KBM-7 (cell line): ENCODE data around the gene NDUFS7.

Experiments used
- DNase-seq: peaks from one replicate; pipeline ENCODE4 v3.0.0-alpha.2; 2015
- in situ Hi-C: fragments of 300-500 bp; cut with MboI; formaldehyde crosslinking; loops from 2 replicates; pipeline ENCODE4 v1.14.3; 2020; ENCODE audit warnings: low sequenced_read_pairs, low pct_unique_long_range_greater_than_20kb, mixed read lengths

Gene NDUFS7

GRCh38 chr19:1423436-1424191, 39.9 kb downstream of the NDUFS7 start:
- in situ Hi-C loops = no loop called here
- DNase-seq = no peak

GRCh38 chr19:1424192-1424955, 40.7 kb downstream of the NDUFS7 start:
- no peak for DNase-seq
- in situ Hi-C loops = no loop called here

GRCh38 chr19:1425102-1425837, 41.6 kb downstream of the NDUFS7 start:
- no peak for DNase-seq
- in situ Hi-C loops = no loop called here

GRCh38 chr19:1425902-1426301, 42.2 kb downstream of the NDUFS7 start:
- in situ Hi-C loops = no loop called here
- no peak for DNase-seq

GRCh38 chr19:1426736-1427135, 43.0 kb downstream of the NDUFS7 start:
- in situ Hi-C loops = no loop called here
- no peak for DNase-seq

GRCh38 chr19:1427221-1427920, 43.7 kb downstream of the NDUFS7 start:
- in situ Hi-C loops = no loop called here
- DNase-seq = no peak

- DNase-seq = no peak
- in situ Hi-C loops = no loop called here
Measured at GRCh38 chr19:1428738-1429391, 45.2 kb downstream of the NDUFS7 start.

GRCh38 chr19:1429750-1430149, 46.0 kb downstream of the NDUFS7 start:
- no peak for DNase-seq
- in situ Hi-C loops = no loop called here

- in situ Hi-C loops = no loop called here
- DNase-seq = no peak
Measured at GRCh38 chr19:1430246-1430645, 46.5 kb downstream of the NDUFS7 start.

GRCh38 chr19:1431759-1432506, 48.2 kb downstream of the NDUFS7 start:
- in situ Hi-C loops = no loop called here
- no peak for DNase-seq

- DNase-seq = no peak
- in situ Hi-C loops = no loop called here
Measured at GRCh38 chr19:1432507-1432887, 48.8 kb downstream of the NDUFS7 start.

- in situ Hi-C loops = no loop called here
- DNase-seq = no peak
Measured at GRCh38 chr19:1433119-1434039, 49.7 kb downstream of the NDUFS7 start.

GRCh38 chr19:1434040-1434366, 50.3 kb downstream of the NDUFS7 start:
- in situ Hi-C loops = no loop called here
- DNase-seq = no peak

- DNase-seq = no peak
- in situ Hi-C loops = no loop called here
Measured at GRCh38 chr19:1434577-1435060, 50.9 kb downstream of the NDUFS7 start.

- DNase-seq = no peak
- in situ Hi-C loops = no loop called here
Measured at GRCh38 chr19:1435378-1435989, 51.8 kb downstream of the NDUFS7 start.

GRCh38 chr19:1437609-1438008, 53.9 kb downstream of the NDUFS7 start:
- no peak for DNase-seq
- in situ Hi-C loops = no loop called here
